Caco-2 (cell line): ENCODE measurements around the gene TNS1. TPM values are rescaled to one million over a fixed set of nuclear protein-coding genes. Genes with fewer than 3 reads are reported as not detected.
A peak's percentile ranks its signal among the peaks of the same experiment; 100 is the strongest.

Source experiments
- BruUV-seq: library from RNA; stranded (reverse); fragments of 400-500 nt; replicated peaks from 2 replicates; lab custom pipeline; 2021; lab: Mats Ljungman, UMichigan
- CTCF ChIA-PET: fragments of 300-600 bp; sonication (Branson Sonifier 250); formaldehyde crosslinking; loops from one replicate; lab custom pipeline; 2022; ENCODE audit warnings: antibody characterized with exemption; lab: Charles Lee
- POLR2A ChIA-PET: fragments of 300-600 bp; sonication (Branson Sonifier 250); formaldehyde crosslinking; loops from one replicate; lab custom pipeline; 2022; ENCODE audit warnings: antibody characterized with exemption; lab: Charles Lee
- DNase-seq, 2 experiments: peaks; one replicate each; pipeline versions ENCODE4 v3.0.0 to v3.0.0-alpha.2; 2020 to 2022
- H3K27me3 ChIP-seq: replicated peaks from 2 replicates; pipeline ENCODE4 v1.6.0; 2011; ENCODE audit warnings: low read length; ENCODE audit not compliant: control insufficient read depth, insufficient read depth
- H3K36me3 ChIP-seq: 2 replicates; pipeline ENCODE4 v1.5.1; 2011; ENCODE audit warnings: low read length; ENCODE audit not compliant: control insufficient read depth, insufficient read depth
- H3K4me1 ChIP-seq: fragments of 250-450 bp; sonication (Bioruptor Pico); 2 replicates; pipeline ENCODE4 v1.5.1; 2020; ENCODE audit warnings: mild to moderate bottlenecking
- H3K4me3 ChIP-seq: 2 replicates; pipeline ENCODE4 v1.5.1; 2011; ENCODE audit warnings: low read depth, mild to moderate bottlenecking, control low read depth, low read length
- H3K9me3 ChIP-seq: fragments of 250-450 bp; sonication (Bioruptor Pico); 2 replicates; pipeline ENCODE4 v1.5.1; 2020; ENCODE audit warnings: mild to moderate bottlenecking, moderate library complexity
- H3K27ac Mint-ChIP-seq: one replicate; pipeline ENCODE4 v1.8.0; 2022; ENCODE audit warnings: mixed read lengths; ENCODE audit not compliant: unreplicated experiment
- H3K27me3 Mint-ChIP-seq: one replicate; pipeline ENCODE4 v1.8.0; 2022; ENCODE audit warnings: mixed read lengths; ENCODE audit not compliant: insufficient read depth, unreplicated experiment
- H3K36me3 Mint-ChIP-seq: one replicate; pipeline ENCODE4 v1.8.0; 2022; ENCODE audit warnings: mild to moderate bottlenecking, mixed read lengths; ENCODE audit not compliant: insufficient read depth, unreplicated experiment
- H3K4me1 Mint-ChIP-seq: one replicate; pipeline ENCODE4 v1.8.0; 2022; ENCODE audit warnings: low read depth, mixed read lengths; ENCODE audit not compliant: unreplicated experiment
- H3K4me3 Mint-ChIP-seq: one replicate; pipeline ENCODE4 v1.8.0; 2022; ENCODE audit warnings: mild to moderate bottlenecking, moderate library complexity, mixed read lengths; ENCODE audit not compliant: unreplicated experiment
- H3K9me3 Mint-ChIP-seq: one replicate; pipeline ENCODE4 v1.8.0; 2022; ENCODE audit warnings: mixed read lengths; ENCODE audit not compliant: unreplicated experiment
- intact Hi-C: fragments of 100-400 bp; cut with micrococcal nuclease; formaldehyde crosslinking; loops from one replicate; pipeline ENCODE4 v1.10.0; 2022; ENCODE audit not compliant: unreplicated experiment
- total RNA-seq: library from RNA; stranded (reverse); gene quantifications from 2 replicates; pipeline ENCODE4 v1.2.3, GENCODE V29; 2022
- TF ChIP-seq, protein P1 (sequence below), 2 experiments: fragments of 200-600 bp in 1 of 2; IDR thresholded peaks; 1 replicate in 1 of 2; 2 replicates in 1 of 2; pipeline versions ENCODE4 v1.5.1 to v1.8.0; 2011 to 2022; ENCODE audit warnings: antibody characterized with exemption in 1 of 2, control low read depth in 1 of 2, inconsistent platforms in 1 of 2, low read depth in 1 of 2, low read length in 1 of 2, mild to moderate bottlenecking in 1 of 2, moderate library complexity in 1 of 2; ENCODE audit not compliant: insufficient read depth in 1 of 2, severe bottlenecking in 1 of 2, unreplicated experiment in 1 of 2

The TNS1 gene
- total RNA-seq, 1 experiment from 2014 or later = 16.1 TPM

- no peak overlapping the region for H3K27ac Mint-ChIP-seq
- ChIA-PET POLR2A (no interaction called here), CTCF (no interaction called here)
- H3K4me1 Mint-ChIP-seq = no peaks in the 10 kb centered on the region
- BruUV-seq = no TSS peak
- H3K4me3 ChIP-seq = no peak overlapping the region
- H3K4me3 Mint-ChIP-seq = no peak overlapping the region
- no peaks in the 10 kb centered on the region for H3K4me1 ChIP-seq
- H3K36me3 ChIP-seq = no peaks in the 10 kb centered on the region
- H3K27me3 ChIP-seq = no peaks in the 10 kb centered on the region
- no peaks in the 10 kb centered on the region for H3K9me3 Mint-ChIP-seq
- intact Hi-C loops = no loop called here
- H3K27me3 Mint-ChIP-seq = no peaks in the 10 kb centered on the region
- no peaks in the 10 kb centered on the region for H3K36me3 Mint-ChIP-seq
- DNase-seq = peak in 1 of 2 experiments; percentile 24
- H3K9me3 ChIP-seq = no peaks in the 10 kb centered on the region
- TF ChIP-seq, protein P1, sequence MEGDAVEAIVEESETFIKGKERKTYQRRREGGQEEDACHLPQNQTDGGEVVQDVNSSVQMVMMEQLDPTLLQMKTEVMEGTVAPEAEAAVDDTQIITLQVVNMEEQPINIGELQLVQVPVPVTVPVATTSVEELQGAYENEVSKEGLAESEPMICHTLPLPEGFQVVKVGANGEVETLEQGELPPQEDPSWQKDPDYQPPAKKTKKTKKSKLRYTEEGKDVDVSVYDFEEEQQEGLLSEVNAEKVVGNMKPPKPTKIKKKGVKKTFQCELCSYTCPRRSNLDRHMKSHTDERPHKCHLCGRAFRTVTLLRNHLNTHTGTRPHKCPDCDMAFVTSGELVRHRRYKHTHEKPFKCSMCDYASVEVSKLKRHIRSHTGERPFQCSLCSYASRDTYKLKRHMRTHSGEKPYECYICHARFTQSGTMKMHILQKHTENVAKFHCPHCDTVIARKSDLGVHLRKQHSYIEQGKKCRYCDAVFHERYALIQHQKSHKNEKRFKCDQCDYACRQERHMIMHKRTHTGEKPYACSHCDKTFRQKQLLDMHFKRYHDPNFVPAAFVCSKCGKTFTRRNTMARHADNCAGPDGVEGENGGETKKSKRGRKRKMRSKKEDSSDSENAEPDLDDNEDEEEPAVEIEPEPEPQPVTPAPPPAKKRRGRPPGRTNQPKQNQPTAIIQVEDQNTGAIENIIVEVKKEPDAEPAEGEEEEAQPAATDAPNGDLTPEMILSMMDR (IDR thresholded peaks at IDR 0.05; ENCODE audit: insufficient read depth in 1 of 2, low read depth in 1 of 2, low read length in 1 of 2, severe bottlenecking in 1 of 2, unreplicated experiment in 1 of 2) = no peak
Observed at GRCh38 chr2:218022851-218023530, 20.2 kb upstream of the TNS1 start.

DNA sequence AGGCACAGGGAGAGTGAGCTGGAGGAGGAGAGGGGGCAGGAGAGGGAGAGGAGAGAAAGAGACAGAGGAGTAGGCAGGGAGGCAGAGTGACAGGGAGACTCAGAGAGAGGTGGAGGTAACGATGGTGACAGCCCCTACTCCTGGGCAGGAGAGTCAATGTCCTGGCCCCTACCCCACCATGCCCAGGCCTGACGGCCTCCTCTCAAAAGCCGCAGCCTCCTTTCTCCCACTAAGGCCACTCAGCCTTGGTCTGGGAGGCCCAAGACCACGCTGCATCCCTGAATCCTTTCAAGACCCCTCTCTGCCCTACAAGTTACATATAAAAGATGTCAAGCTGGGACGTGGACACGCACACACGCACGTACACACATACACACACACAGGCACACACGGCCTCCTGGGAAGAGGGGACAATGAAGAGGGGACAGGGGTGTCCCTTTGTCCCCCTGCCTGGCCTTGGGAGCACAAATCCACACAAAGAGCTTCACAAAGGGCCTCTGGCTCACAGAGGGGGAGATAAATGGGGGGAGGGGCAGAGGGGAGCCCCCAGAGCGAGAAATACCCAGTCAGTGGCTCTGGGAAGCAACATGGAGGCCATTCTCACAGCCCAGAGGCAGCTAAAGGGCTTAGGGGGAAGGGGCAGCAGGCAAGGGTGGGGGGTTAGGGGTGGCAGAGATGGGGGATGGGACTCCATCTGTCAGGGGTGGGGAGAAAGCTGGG, 19.5 kb upstream of the TNS1 start:
- Mint-ChIP-seq H3K9me3 (no peaks in the 10 kb centered on the region), H3K27me3 (no peaks in the 10 kb centered on the region), H3K4me3 (no peak overlapping the region), H3K4me1 (no peaks in the 10 kb centered on the region), H3K27ac (no peak overlapping the region), H3K36me3 (no peaks in the 10 kb centered on the region)
- H3K36me3 ChIP-seq = no peaks in the 10 kb centered on the region
- intact Hi-C loops = no loop called here
- DNase-seq = peak in 1 of 2 experiments; percentile 29
- BruUV-seq = no TSS peak
- TF ChIP-seq, protein P1 (IDR thresholded peaks at IDR 0.05; ENCODE audit: insufficient read depth in 1 of 2, low read depth in 1 of 2, low read length in 1 of 2, severe bottlenecking in 1 of 2, unreplicated experiment in 1 of 2) = no peak
- no peaks in the 10 kb centered on the region for H3K27me3 ChIP-seq
- H3K9me3 ChIP-seq = no peaks in the 10 kb centered on the region
- no peak overlapping the region for H3K4me3 ChIP-seq
- no peaks in the 10 kb centered on the region for H3K4me1 ChIP-seq
- CTCF ChIA-PET = no interaction called here
- POLR2A ChIA-PET = no interaction called here

- peak in 1 of 2 experiments; percentile 26 for DNase-seq
- CTCF ChIA-PET = no interaction called here
- Mint-ChIP-seq H3K9me3 (no peaks in the 10 kb centered on the region), H3K4me3 (no peak overlapping the region), H3K4me1 (no peaks in the 10 kb centered on the region), H3K27ac (no peak overlapping the region), H3K27me3 (peaks cover 1% of the 10 kb centered on the region), H3K36me3 (no peaks in the 10 kb centered on the region)
- H3K4me3 ChIP-seq = no peak overlapping the region
- BruUV-seq = no TSS peak
- no peaks in the 10 kb centered on the region for H3K27me3 ChIP-seq
- H3K36me3 ChIP-seq = no peaks in the 10 kb centered on the region
- POLR2A ChIA-PET = no interaction called here
- no peaks in the 10 kb centered on the region for H3K4me1 ChIP-seq
- H3K9me3 ChIP-seq = no peaks in the 10 kb centered on the region
- TF ChIP-seq, protein P1 (IDR thresholded peaks at IDR 0.05; ENCODE audit: insufficient read depth in 1 of 2, low read depth in 1 of 2, low read length in 1 of 2, severe bottlenecking in 1 of 2, unreplicated experiment in 1 of 2) = no peak
- intact Hi-C loops = no loop called here
Observed at GRCh38 chr2:218021536-218022071, 18.8 kb upstream of the TNS1 start.
